Measurements from ENCODE around the gene PIK3AP1.

The PIK3AP1 gene

GRCh38 chr10:96676272-96677112 lies 43.8 kb downstream of the PIK3AP1 start:
- Mint-ChIP-seq H3K27me3 (peaks cover 2% of the 10 kb centered on the region), H3K27ac (no peak overlapping the region), H3K9me3 (ENCODE audit: low read depth) (no peaks in the 10 kb centered on the region), H3K36me3 (peaks cover 2% of the 10 kb centered on the region), H3K4me1 (ENCODE audit: low read depth) (peaks cover 11% of the 10 kb centered on the region), H3K4me3 (no peak overlapping the region)

- Mint-ChIP-seq H3K9me3 (ENCODE audit: low read depth) (no peaks in the 10 kb centered on the region), H3K4me1 (ENCODE audit: low read depth) (peaks cover 11% of the 10 kb centered on the region), H3K27ac (no peak overlapping the region), H3K36me3 (peaks cover 2% of the 10 kb centered on the region), H3K4me3 (no peak overlapping the region), H3K27me3 (no peaks in the 10 kb centered on the region)
These were observed 44.5 kb downstream of the PIK3AP1 start for GRCh38 chr10:96675846-96676245.

- peaks cover 11% of the 10 kb centered on the region for H3K4me1 Mint-ChIP-seq (ENCODE audit: low read depth)
- H3K4me3 Mint-ChIP-seq = no peak overlapping the region
- H3K9me3 Mint-ChIP-seq (ENCODE audit: low read depth) = no peaks in the 10 kb centered on the region
- peak overlapping the region; percentile 24 for H3K27ac Mint-ChIP-seq
- no peaks in the 10 kb centered on the region for H3K36me3 Mint-ChIP-seq
- H3K27me3 Mint-ChIP-seq = no peaks in the 10 kb centered on the region
These were observed 46.8 kb downstream of the PIK3AP1 start for GRCh38 chr10:96673318-96674099.

GRCh38 chr10:96672481-96673175 lies 47.7 kb downstream of the PIK3AP1 start:
- H3K4me3 Mint-ChIP-seq = no peak overlapping the region
- H3K27ac Mint-ChIP-seq = no peak overlapping the region
- peaks cover 11% of the 10 kb centered on the region for H3K4me1 Mint-ChIP-seq (ENCODE audit: low read depth)
- no peaks in the 10 kb centered on the region for H3K27me3 Mint-ChIP-seq
- no peaks in the 10 kb centered on the region for H3K36me3 Mint-ChIP-seq
- no peaks in the 10 kb centered on the region for H3K9me3 Mint-ChIP-seq (ENCODE audit: low read depth)

- H3K36me3 Mint-ChIP-seq = no peaks in the 10 kb centered on the region
These were observed 49.0 kb downstream of the PIK3AP1 start for GRCh38 chr10:96671211-96671890.

GRCh38 chr10:96670786-96671185 lies 49.5 kb downstream of the PIK3AP1 start:
- no peak overlapping the region for H3K4me3 Mint-ChIP-seq
- H3K9me3 Mint-ChIP-seq (ENCODE audit: low read depth) = no peaks in the 10 kb centered on the region
- no peak overlapping the region for H3K27ac Mint-ChIP-seq
- peaks cover 11% of the 10 kb centered on the region for H3K4me1 Mint-ChIP-seq (ENCODE audit: low read depth)
- H3K27me3 Mint-ChIP-seq = no peaks in the 10 kb centered on the region
- no peaks in the 10 kb centered on the region for H3K36me3 Mint-ChIP-seq

More at GRCh38 chr10:96671211-96671890, 49.0 kb downstream of the PIK3AP1 start:
- Mint-ChIP-seq H3K27ac (no peak overlapping the region), H3K27me3 (no peaks in the 10 kb centered on the region), H3K9me3 (ENCODE audit: low read depth) (no peaks in the 10 kb centered on the region), H3K4me1 (ENCODE audit: low read depth) (peaks cover 11% of the 10 kb centered on the region), H3K4me3 (no peak overlapping the region)

- no peaks in the 10 kb centered on the region for H3K9me3 Mint-ChIP-seq (ENCODE audit: low read depth)
- no peak overlapping the region for H3K27ac Mint-ChIP-seq
- no peak overlapping the region for H3K4me3 Mint-ChIP-seq
- no peaks in the 10 kb centered on the region for H3K27me3 Mint-ChIP-seq
- no peaks in the 10 kb centered on the region for H3K4me1 Mint-ChIP-seq (ENCODE audit: low read depth)
- H3K36me3 Mint-ChIP-seq = no peaks in the 10 kb centered on the region
These were observed 52.9 kb downstream of the PIK3AP1 start for GRCh38 chr10:96667401-96667800.

GRCh38 chr10:96666741-96667140 lies 53.6 kb downstream of the PIK3AP1 start:
- Mint-ChIP-seq H3K4me1 (ENCODE audit: low read depth) (no peaks in the 10 kb centered on the region), H3K4me3 (no peak overlapping the region), H3K27ac (no peak overlapping the region), H3K9me3 (ENCODE audit: low read depth) (no peaks in the 10 kb centered on the region), H3K27me3 (no peaks in the 10 kb centered on the region), H3K36me3 (no peaks in the 10 kb centered on the region)

GRCh38 chr10:96665306-96665705 lies 55.0 kb downstream of the PIK3AP1 start:
- Mint-ChIP-seq H3K27ac (no peak overlapping the region), H3K9me3 (ENCODE audit: low read depth) (no peaks in the 10 kb centered on the region), H3K4me3 (no peak overlapping the region), H3K4me1 (ENCODE audit: low read depth) (no peaks in the 10 kb centered on the region), H3K36me3 (no peaks in the 10 kb centered on the region), H3K27me3 (no peaks in the 10 kb centered on the region)

- Mint-ChIP-seq H3K4me3 (no peak overlapping the region), H3K4me1 (ENCODE audit: low read depth) (no peaks in the 10 kb centered on the region), H3K36me3 (no peaks in the 10 kb centered on the region), H3K27me3 (no peaks in the 10 kb centered on the region), H3K9me3 (ENCODE audit: low read depth) (no peaks in the 10 kb centered on the region), H3K27ac (no peak overlapping the region)
These were observed 55.8 kb downstream of the PIK3AP1 start for GRCh38 chr10:96664563-96664962.

GRCh38 chr10:96663797-96664196 lies 56.5 kb downstream of the PIK3AP1 start:
- Mint-ChIP-seq H3K36me3 (no peaks in the 10 kb centered on the region), H3K4me1 (ENCODE audit: low read depth) (no peaks in the 10 kb centered on the region), H3K9me3 (ENCODE audit: low read depth) (no peaks in the 10 kb centered on the region), H3K4me3 (no peak overlapping the region), H3K27ac (no peak overlapping the region), H3K27me3 (no peaks in the 10 kb centered on the region)

GRCh38 chr10:96661632-96662031 lies 58.7 kb downstream of the PIK3AP1 start:
- Mint-ChIP-seq H3K4me1 (ENCODE audit: low read depth) (no peaks in the 10 kb centered on the region), H3K9me3 (ENCODE audit: low read depth) (no peaks in the 10 kb centered on the region), H3K27ac (no peak overlapping the region), H3K4me3 (no peak overlapping the region), H3K36me3 (no peaks in the 10 kb centered on the region), H3K27me3 (no peaks in the 10 kb centered on the region)

- Mint-ChIP-seq H3K4me3 (no peak overlapping the region), H3K9me3 (ENCODE audit: low read depth) (peaks cover 3% of the 10 kb centered on the region), H3K27me3 (no peaks in the 10 kb centered on the region), H3K36me3 (peaks cover 4% of the 10 kb centered on the region), H3K27ac (no peak overlapping the region), H3K4me1 (ENCODE audit: low read depth) (no peaks in the 10 kb centered on the region)
These were observed 60.0 kb downstream of the PIK3AP1 start for GRCh38 chr10:96660297-96660696.

- Mint-ChIP-seq H3K27me3 (no peaks in the 10 kb centered on the region), H3K36me3 (peaks cover 4% of the 10 kb centered on the region), H3K4me1 (ENCODE audit: low read depth) (no peaks in the 10 kb centered on the region), H3K27ac (no peak overlapping the region), H3K9me3 (ENCODE audit: low read depth) (peaks cover 3% of the 10 kb centered on the region), H3K4me3 (no peak overlapping the region)
These were observed 61.5 kb downstream of the PIK3AP1 start for GRCh38 chr10:96658844-96659243.
